CD14-positive monocyte (primary cell): Measurements from ENCODE around the gene SCN7A. TPM values are rescaled to one million over a fixed set of nuclear protein-coding genes. Genes with fewer than 3 reads are reported as not detected.

Experiments used
- DNase-seq, 3 donors: peaks; one replicate each; pipeline ENCODE4 v3.0.0-alpha.2; 2011 to 2022
- H2AFZ ChIP-seq: 2 replicates; pipeline ENCODE4 v1.6.0; 2012; ENCODE audit warnings: mild to moderate bottlenecking, low read depth, low read length, inconsistent platforms; ENCODE audit not compliant: insufficient read depth, poor library complexity, severe bottlenecking
- H3K27ac ChIP-seq, 2 donors: 1 replicate in 1 of 2; 2 replicates in 1 of 2; pipeline ENCODE4 v1.5.1; 2012 to 2013; ENCODE audit warnings: low read length in 2 of 2, control low read depth in 1 of 2, inconsistent platforms in 1 of 2, low read depth in 1 of 2, mild to moderate bottlenecking in 1 of 2
- H3K27me3 ChIP-seq, 2 donors: one replicate each; pipeline versions ENCODE4 v1.6.0 to v1.6.1; 2011 to 2013; ENCODE audit warnings: low read length in 2 of 2; ENCODE audit not compliant: control insufficient read depth in 2 of 2, insufficient read depth in 2 of 2
- H3K36me3 ChIP-seq, 2 donors: replicated peaks in 1 of 2; 1 replicate in 1 of 2; 2 replicates in 1 of 2; pipeline versions ENCODE4 v1.5.1 to v1.6.1; 2012 to 2013; ENCODE audit warnings: low read length in 2 of 2, control low read depth in 1 of 2, inconsistent platforms in 1 of 2, mild to moderate bottlenecking in 1 of 2; ENCODE audit not compliant: insufficient read depth in 2 of 2, control insufficient read depth in 1 of 2
- H3K4me1 ChIP-seq, 2 donors: 1 replicate in 1 of 2; 2 replicates in 1 of 2; pipeline versions ENCODE4 v1.5.1 to v1.6.1; 2012 to 2013; ENCODE audit warnings: low read length in 2 of 2, control low read depth in 1 of 2, inconsistent platforms in 1 of 2, mild to moderate bottlenecking in 1 of 2, moderate library complexity in 1 of 2; ENCODE audit not compliant: insufficient read depth in 2 of 2, control insufficient read depth in 1 of 2
- H3K4me2 ChIP-seq: replicated peaks from 2 replicates; pipeline ENCODE3; 2012; ENCODE audit warnings: low read length, moderate library complexity, mild to moderate bottlenecking; ENCODE audit not compliant: poor library complexity, severe bottlenecking; ENCODE audit errors: extremely low read depth
- H3K4me3 ChIP-seq, 3 experiments: fragments of 200-600 bp in 1 of 3; sonication (generic) in 1 of 3; replicated peaks in 1 of 3; 1 replicate in 2 of 3; 2 replicates in 1 of 3; pipeline ENCODE4 v1.5.1; 2011 to 2013; ENCODE audit warnings: low read length in 3 of 3, mild to moderate bottlenecking in 3 of 3, control low read depth in 2 of 3, low read depth in 2 of 3, inconsistent platforms in 1 of 3, moderate library complexity in 1 of 3
- H3K79me2 ChIP-seq: 2 replicates; pipeline ENCODE4 v1.6.0; 2012; ENCODE audit warnings: mild to moderate bottlenecking, control low read depth, inconsistent platforms, low read length, moderate library complexity; ENCODE audit not compliant: insufficient read depth
- H3K9ac ChIP-seq: 2 replicates; pipeline ENCODE4 v1.6.0; 2017; ENCODE audit warnings: low read length, mild to moderate bottlenecking; ENCODE audit not compliant: insufficient read depth, poor library complexity, severe bottlenecking
- H3K9me3 ChIP-seq, 2 donors: replicated peaks in 1 of 2; 1 replicate in 1 of 2; 2 replicates in 1 of 2; pipeline versions ENCODE4 v1.5.1 to v1.6.1; 2012 to 2013; ENCODE audit warnings: low read length in 2 of 2, control low read depth in 1 of 2; ENCODE audit not compliant: control insufficient read depth in 1 of 2, insufficient read depth in 1 of 2
- H4K20me1 ChIP-seq: 2 replicates; pipeline ENCODE4 v1.6.0; 2012; ENCODE audit warnings: mild to moderate bottlenecking, low read length, control low read depth, moderate library complexity; ENCODE audit not compliant: insufficient read depth
- H3K27ac Mint-ChIP-seq, 7 donors: one replicate each; pipeline ENCODE4 v1.8.0; 2020; ENCODE audit warnings: mild to moderate bottlenecking in 7 of 7, mixed read lengths in 7 of 7, moderate library complexity in 6 of 7, inconsistent platforms in 2 of 7
- H3K27me3 Mint-ChIP-seq, 3 donors: one replicate each; pipeline ENCODE4 v1.8.0; 2021 to 2022; ENCODE audit warnings: low read depth in 3 of 3, mild to moderate bottlenecking in 3 of 3, mixed read lengths in 3 of 3, moderate library complexity in 3 of 3, inconsistent platforms in 1 of 3
- H3K36me3 Mint-ChIP-seq, 2 donors: one replicate each; pipeline ENCODE4 v1.8.0; 2020; ENCODE audit warnings: mixed read lengths in 2 of 2, inconsistent platforms in 1 of 2, mild to moderate bottlenecking in 1 of 2
- H3K4me1 Mint-ChIP-seq: one replicate; pipeline ENCODE4 v1.8.0; 2020; ENCODE audit warnings: mild to moderate bottlenecking, mixed read lengths
- H3K4me3 Mint-ChIP-seq, 2 donors: one replicate each; pipeline ENCODE4 v1.8.0; 2020; ENCODE audit warnings: mild to moderate bottlenecking in 2 of 2, mixed read lengths in 2 of 2, moderate library complexity in 1 of 2
- H3K9me3 Mint-ChIP-seq, 7 donors: one replicate each; pipeline ENCODE4 v1.8.0; 2020 to 2022; ENCODE audit warnings: mixed read lengths in 7 of 7, mild to moderate bottlenecking in 6 of 7, moderate library complexity in 6 of 7, inconsistent platforms in 2 of 7
- CTCF ChIP-seq: fragments of 200-600 bp; IDR thresholded peaks from one replicate; pipeline ENCODE4 v1.8.0; 2022; ENCODE audit warnings: antibody characterized with exemption, mild to moderate bottlenecking
- WGBS: methylation state at CpG from one replicate; pipeline ENCODE4 v1.1.5; 2013; ENCODE audit warnings: missing lambda C conversion rate; ENCODE audit not compliant: insufficient coverage; 5-methylcytosine and 5-hydroxymethylcytosine counted together
- intact Hi-C, 2 donors: fragments of 100-400 bp; cut with micrococcal nuclease; formaldehyde crosslinking; loops; one replicate each; pipeline versions ENCODE4 v1.15.0 to v1.15.1; 2023
- polyA minus RNA-seq: library from RNA; depleted of rRNA, polyadenylated mRNA; stranded (reverse); fragments of >200 nt; gene quantifications from 2 replicates; pipeline ENCODE4 v1.2.3, GENCODE V29; 2012
- polyA plus RNA-seq, 3 donors: library from polyadenylated mRNA; depleted of rRNA in 1 of 3; unstranded in 2 of 3; stranded (reverse) in 1 of 3; fragments of 300-500 nt in 2 of 3; fragments of >200 nt in 1 of 3; fragmentation: Illumina TruSeq in 2 of 3; gene quantifications; 1 replicate in 2 of 3; 2 replicates in 1 of 3; pipeline ENCODE4 v1.2.3, GENCODE V29; 2012 to 2021
- total RNA-seq, 12 experiments: library from RNA in 1 of 12; stranded (reverse) in 1 of 12; fragments of 120-200 nt in 1 of 12; gene quantifications; one replicate each; pipeline ENCODE4 v1.2.4 and lab custom pipeline; 2013 to 2026; ENCODE audit warnings: mixed read lengths in 6 of 12, inconsistent platforms in 1 of 12

SCN7A gene
- total RNA-seq (2013), result 0.02 TPM
- polyA plus RNA-seq (not detected), polyA minus RNA-seq (not detected in 2 replicates), total RNA-seq (lab: John Stamatoyannopoulos, UW) (0 to 4.3 (median 0) reads per million in 11 experiments)

GRCh38 chr2:166494140-166494624, at the start of gene SCN7A:
SCN7A (minus strand) TSS chr2:166494249; CDS start chr2:166477696, 16,553 bp downstream.
- no peak within 1 kb of the TSS for H3K4me2 ChIP-seq

More at GRCh38 chr2:166494140-166494624, at the start of gene SCN7A:
- Mint-ChIP-seq H3K4me1 (peaks cover 8% of the 10 kb centered on the region), H3K27ac (peak within 1 kb of the TSS in 1 of 7 donors; percentile 40), H3K27me3 (peaks cover 7 to 16% (median 8%) of the 10 kb centered on the region in 3 donors), H3K36me3 (no peaks in the 10 kb centered on the region), H3K4me3 (peak within 1 kb of the TSS; percentile 4 to 57), H3K9me3 (peaks cover 0 to 7% (median 0%) of the 10 kb centered on the region in 7 donors)
- no peak within 1 kb of the TSS for H3K9ac ChIP-seq
- no peaks in the 10 kb centered on the region for H4K20me1 ChIP-seq
- H3K36me3 ChIP-seq, result no peaks in the 10 kb centered on the region
- no peaks in the 10 kb centered on the region for H3K4me1 ChIP-seq
- WGBS, result 40% methylated on average over 10 of the region's 16 CpGs
- DNase-seq, result no peak
- no peak within 1 kb of the TSS for H3K4me3 ChIP-seq
- H3K9me3 ChIP-seq, result no peaks in the 10 kb centered on the region
- TF ChIP-seq CTCF, result no peak
- no peak within 1 kb of the TSS for H3K27ac ChIP-seq
- intact Hi-C loops, result no loop called here
- H3K27me3 ChIP-seq, result no peaks in the 10 kb centered on the region
- H2AFZ ChIP-seq, result peak within 1 kb of the TSS; percentile 68
- no peaks in the 10 kb centered on the region for H3K79me2 ChIP-seq
